Transverse colon (tissue), 4 donors: Measurements from ENCODE around the gene KIF3A.

Experiments used
- CTCF ChIP-seq, 5 experiments: fragments of 200-600 bp in 3 of 5; fragments of 450-650 bp in 2 of 5; sonication (generic) in 3 of 5; IDR thresholded peaks; 1 replicate in 2 of 5; 2 replicates in 3 of 5; pipeline ENCODE4 v1.5.1; 2016 to 2017; ENCODE audit warnings: antibody characterized with exemption in 5 of 5, inconsistent platforms in 3 of 5, mild to moderate bottlenecking in 2 of 5, moderate library complexity in 1 of 5
- EP300 ChIP-seq: sonication (generic); formaldehyde crosslinking; IDR thresholded peaks from one replicate; pipeline ENCODE4 v1.6.1; 2017; ENCODE audit warnings: antibody characterized with exemption, low read depth
- POLR2A ChIP-seq: fragments of 450-650 bp; IDR thresholded peaks from one replicate; pipeline ENCODE4 v1.6.1; 2016; ENCODE audit warnings: antibody characterized with exemption, mild to moderate bottlenecking, moderate library complexity
- POLR2AphosphoS5 ChIP-seq, 3 donors: sonication (generic); formaldehyde crosslinking; IDR thresholded peaks; one replicate each; pipeline ENCODE4 v1.6.1; 2016; ENCODE audit warnings: antibody characterized with exemption in 3 of 3

- TF ChIP-seq CTCF (IDR thresholded peaks at IDR 0.05) (no peak), POLR2AphosphoS5 (IDR thresholded peaks at IDR 0.05) (no peak), POLR2A (no peak), EP300 (no peak)
Observed at GRCh38 chr5:132759114-132760048, 22.0 kb upstream of the KIF3A start.
